ENCODE results near the gene SPATC1L.
"Not testable (repeated sequence)": the region's sequence is repeated elsewhere in the genome, so short reads cannot be mapped to it uniquely, and the experiment has no call there.

Gene SPATC1L

DNA sequence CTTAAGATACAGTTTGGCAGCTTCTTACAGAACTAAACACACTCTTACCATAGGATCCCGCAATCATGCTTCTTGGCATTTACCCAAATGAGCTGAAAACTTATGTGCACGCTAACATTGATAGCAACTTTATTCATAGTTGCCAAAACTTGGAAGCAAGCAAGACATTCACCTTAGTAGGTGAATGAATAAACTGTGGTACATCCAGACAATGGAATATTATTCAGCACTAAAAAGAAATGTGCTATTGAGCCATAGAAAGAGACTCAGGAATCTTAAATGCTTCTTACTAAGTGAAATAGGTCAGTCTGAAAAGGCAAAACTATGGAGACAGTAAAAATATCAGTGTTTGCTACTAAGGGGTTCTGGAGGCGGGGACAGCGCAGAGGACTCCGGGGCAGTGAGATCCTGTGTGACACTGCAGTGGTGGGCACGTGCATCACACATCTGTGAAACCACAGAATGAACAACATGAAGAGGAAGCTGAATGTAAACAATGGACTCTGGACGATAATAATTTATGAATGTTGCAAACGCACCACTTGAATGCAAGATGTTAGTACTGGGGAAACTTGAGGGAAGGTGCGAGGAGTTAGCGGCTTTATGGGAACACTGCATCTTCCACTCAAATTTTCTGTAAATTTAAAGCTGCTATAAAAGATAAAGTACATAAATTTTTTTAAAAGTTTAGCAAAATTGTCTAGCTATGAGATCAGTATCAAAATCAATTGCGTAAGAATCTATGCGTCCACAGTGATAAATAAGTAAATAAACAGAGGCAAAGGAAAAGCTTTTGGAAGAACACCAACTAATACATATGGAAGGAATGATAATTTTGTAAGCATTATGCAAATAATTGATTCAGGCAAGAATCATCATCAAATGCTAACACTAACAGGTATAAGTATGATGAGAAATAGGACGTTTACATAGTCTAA lies 15.4 kb upstream of the SPATC1L start:
- DNase-seq, result no peak

GRCh38 chr21:46196733-46197132 lies 12.5 kb upstream of the SPATC1L start:
- no peak for DNase-seq

- DNase-seq, result no peak
Observed at GRCh38 chr21:46195595-46196195, 11.4 kb upstream of the SPATC1L start.

- no peak for DNase-seq
Observed at GRCh38 chr21:46194374-46195334, 10.4 kb upstream of the SPATC1L start.

DNA sequence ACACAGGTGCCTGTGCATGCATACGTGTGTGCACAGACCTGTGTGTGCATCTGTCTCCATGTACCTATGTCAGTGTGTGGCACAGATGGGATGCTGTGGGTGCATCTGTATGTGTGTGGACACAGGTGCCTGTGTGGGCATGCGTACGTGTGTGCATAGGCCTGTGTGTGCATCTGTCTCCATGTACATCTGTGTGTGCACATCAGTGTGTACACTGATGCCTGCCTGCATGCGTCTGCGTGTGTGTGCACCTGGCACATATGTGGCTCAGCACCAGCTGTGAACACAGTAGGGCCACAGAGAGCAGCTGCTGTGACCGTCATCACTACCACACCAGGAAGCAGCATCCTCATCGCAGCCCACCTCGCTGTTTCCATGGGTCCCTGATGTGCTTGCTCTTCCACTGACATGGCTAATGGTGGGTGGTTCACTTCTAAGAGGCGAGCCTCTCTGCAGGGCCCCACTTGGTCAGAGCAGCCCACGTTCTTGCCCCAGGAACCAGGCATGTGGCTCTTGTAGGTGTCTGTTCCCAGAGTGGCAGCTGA lies 9.6 kb upstream of the SPATC1L start:
- no peak for DNase-seq

GRCh38 chr21:46191686-46192575 lies 7.7 kb upstream of the SPATC1L start:
- DNase-seq, result no peak

GRCh38 chr21:46191257-46191685 lies 7.0 kb upstream of the SPATC1L start:
- no peak for DNase-seq

DNA sequence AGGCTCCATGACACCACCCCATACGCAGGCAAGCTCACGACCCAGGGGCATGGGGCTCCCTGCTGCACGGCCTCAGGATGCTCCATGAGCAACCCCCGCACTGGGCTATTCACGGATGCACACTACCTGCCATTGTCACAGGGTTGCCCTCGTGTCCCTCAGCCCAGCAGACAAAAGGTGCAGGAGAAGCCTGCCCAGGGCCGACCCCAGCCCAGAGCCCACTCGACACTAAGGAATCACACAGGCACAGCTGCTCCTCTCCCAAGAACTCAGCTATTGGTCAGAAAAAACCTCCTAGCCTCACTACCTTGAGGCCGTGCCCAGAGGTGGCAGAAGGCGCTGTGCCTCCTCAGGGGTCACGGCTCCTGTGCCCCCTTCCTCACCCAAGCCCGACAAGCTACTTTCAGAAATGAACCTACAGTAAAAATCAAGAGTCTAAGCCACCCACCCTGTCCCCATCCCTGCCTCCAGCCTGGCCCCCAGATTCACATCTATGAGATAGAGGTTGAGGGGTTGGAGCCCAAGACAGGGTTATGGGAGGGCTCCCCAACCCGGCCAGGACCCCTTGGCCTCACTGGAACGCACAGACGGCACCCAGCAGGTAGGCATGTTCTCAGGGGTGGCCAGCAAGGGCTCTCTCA lies 6.4 kb upstream of the SPATC1L start:
- DNase-seq, result no peak

- DNase-seq, result no peak
Observed at GRCh38 chr21:46189959-46190490, 5.8 kb upstream of the SPATC1L start.

- DNase-seq, result no peak
Observed at GRCh38 chr21:46189213-46189958, 5.1 kb upstream of the SPATC1L start.

DNA sequence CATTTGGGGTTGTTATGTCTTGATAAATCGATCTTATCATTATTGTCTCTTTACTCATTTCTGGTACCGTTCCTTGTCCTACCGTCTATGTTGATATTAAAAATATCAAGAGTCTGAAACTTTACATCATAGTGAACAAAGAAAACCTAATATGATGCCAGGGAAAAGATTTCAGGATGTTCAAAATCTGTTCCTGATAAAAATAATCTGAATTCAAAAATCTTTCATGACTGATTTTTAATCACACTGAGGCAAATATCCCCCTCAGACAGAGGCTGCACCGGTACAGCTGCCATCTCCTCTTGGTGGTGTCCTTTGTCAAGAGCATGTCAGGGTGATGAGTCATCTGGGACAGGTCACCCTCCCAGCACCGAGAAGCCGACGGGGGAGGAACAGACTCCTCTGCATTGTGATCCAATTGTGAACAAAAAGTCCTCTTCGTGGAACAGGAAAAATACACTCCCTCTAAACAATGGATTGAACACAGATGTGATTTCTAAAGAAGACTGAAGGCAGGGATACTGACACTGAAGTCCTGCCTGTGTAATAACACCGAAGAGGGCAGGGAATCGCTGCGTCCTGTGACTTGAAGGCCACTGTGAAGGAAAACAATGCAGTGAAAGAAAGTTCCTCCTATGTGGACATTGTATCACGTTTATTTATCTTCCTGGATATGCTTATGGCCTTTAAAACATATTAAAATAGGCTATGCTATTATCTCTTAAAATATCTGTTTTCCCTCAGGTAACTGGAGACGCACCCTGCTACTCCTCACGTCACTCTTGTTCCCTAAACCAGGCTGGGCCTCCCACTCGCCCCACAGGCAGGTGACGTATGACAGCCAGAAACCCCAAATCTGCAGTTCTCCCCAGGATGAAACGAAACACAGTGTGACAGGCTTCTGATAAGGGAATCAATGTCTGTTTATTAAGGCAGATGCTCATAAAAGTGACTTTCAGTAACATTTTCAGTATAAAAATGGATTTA lies 4.3 kb upstream of the SPATC1L start:
- DNase-seq, result no peak

- no peak for DNase-seq
Observed at GRCh38 chr21:46187814-46188213, 3.6 kb upstream of the SPATC1L start.

DNA sequence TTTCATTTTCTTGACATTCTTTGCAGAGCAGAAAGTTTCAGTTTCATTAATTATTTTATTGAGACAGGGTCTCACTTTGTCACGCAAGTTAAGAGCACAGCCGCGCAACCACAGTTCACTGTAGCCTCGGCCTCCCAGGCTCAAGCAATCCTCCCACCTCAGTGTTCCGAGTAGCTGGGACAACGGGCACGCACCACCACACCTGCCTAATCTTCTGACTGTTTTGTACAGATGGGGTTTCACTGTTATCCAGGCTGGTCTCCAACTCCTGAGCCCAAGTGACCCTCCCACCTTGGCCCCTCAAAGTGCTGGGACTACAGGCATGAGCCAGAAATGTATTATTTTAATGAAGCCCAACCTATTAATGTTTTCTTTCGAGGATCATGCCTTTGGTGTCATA lies 3.0 kb upstream of the SPATC1L start:
- DNase-seq, result no peak

- no peak for DNase-seq
Observed at GRCh38 chr21:46185716-46186115, 1.5 kb upstream of the SPATC1L start.

- no peak for DNase-seq
Observed at GRCh38 chr21:46184625-46185555, 631 bp upstream of the SPATC1L start.

DNA sequence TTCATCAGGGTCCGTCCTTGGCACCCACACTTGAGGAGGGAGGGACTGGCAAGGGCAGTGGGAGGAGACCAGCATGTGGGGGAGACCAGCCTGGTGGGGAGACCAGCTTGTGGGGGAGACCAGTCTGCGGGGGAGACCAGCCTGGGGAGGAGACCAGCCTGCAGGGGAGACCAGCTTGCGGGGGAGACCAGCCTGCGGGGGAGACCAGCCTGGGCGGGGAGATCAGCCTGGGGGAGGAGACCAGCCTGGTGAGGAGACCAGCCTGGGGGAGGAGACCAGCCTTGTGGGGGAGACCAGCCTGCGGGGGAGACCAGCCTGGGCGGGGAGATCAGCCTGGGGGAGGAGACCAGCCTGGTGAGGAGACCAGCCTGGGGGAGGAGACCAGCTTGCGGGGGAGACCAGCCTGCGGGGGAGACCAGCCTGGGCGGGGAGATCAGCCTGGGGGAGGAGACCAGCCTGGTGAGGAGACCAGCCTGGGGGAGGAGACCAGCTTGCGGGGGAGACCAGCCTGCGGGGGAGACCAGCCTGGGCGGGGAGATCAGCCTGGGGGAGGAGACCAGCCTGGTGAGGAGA lies 836 bp downstream of the SPATC1L start:
- DNase-seq, result not testable (repeated sequence)
